22Rv1 (cell line): ENCODE results near the gene LRP5.

ENCODE experiments used
- CTCF ChIP-seq: fragments of 450-650 bp; IDR thresholded peaks from 2 replicates; pipeline ENCODE4 v1.5.1; 2017; ENCODE audit warnings: mild to moderate bottlenecking
- ZFX ChIP-seq: fragments of 450-650 bp; IDR thresholded peaks from 2 replicates; pipeline ENCODE4 v1.6.1; 2017; ENCODE audit warnings: antibody characterized with exemption, borderline replicate concordance

DNA sequence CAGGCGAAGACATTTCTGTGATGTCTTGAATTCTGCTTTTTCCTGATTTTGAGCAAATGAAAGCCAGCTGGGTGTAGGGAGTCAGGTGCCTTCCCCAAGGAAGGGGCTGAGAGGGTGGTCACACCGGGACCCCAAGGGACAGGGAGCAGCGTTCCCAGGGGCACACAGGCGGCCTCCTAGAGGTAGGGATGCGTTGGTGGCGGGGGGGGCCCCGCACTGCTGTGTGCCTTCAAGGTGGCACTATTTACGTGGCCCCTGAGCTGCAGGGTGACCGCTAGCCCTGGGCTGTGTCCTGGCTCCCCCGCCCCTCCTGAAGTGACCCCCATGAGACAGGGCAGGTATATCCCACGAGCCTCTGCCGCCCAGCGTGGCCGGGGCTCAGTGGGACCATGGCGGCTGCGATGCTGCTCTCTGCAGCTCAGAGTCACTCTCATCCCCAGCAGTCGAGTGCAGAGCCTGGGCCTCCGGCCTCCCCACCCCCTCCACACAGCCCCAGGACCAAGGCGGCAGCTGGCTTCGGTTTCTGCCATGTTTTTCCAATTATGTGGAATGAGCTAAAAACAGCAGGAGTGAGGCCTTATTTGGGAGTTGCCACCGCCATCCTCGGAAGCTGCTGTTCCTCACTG is 60.9 kb downstream of the LRP5 start:
- TF ChIP-seq CTCF (no peak), ZFX (no peak)
